Prostate gland (tissue), 2 donors: ENCODE measurements around the gene INPP5A.

Experiments used
- POLR2A ChIP-seq: fragments of 450-650 bp; IDR thresholded peaks from one replicate; pipeline ENCODE4 v1.6.1; 2016; ENCODE audit warnings: antibody characterized with exemption, mild to moderate bottlenecking
- TF ChIP-seq, protein P1 (sequence below), 4 experiments: fragments of 200-600 bp in 2 of 4; fragments of 450-650 bp in 2 of 4; sonication (generic) in 2 of 4; IDR thresholded peaks; 1 replicate in 3 of 4; 2 replicates in 1 of 4; pipeline ENCODE4 v1.5.1; 2016 to 2019; ENCODE audit warnings: antibody characterized with exemption in 4 of 4, mild to moderate bottlenecking in 2 of 4, moderate library complexity in 2 of 4

DNA sequence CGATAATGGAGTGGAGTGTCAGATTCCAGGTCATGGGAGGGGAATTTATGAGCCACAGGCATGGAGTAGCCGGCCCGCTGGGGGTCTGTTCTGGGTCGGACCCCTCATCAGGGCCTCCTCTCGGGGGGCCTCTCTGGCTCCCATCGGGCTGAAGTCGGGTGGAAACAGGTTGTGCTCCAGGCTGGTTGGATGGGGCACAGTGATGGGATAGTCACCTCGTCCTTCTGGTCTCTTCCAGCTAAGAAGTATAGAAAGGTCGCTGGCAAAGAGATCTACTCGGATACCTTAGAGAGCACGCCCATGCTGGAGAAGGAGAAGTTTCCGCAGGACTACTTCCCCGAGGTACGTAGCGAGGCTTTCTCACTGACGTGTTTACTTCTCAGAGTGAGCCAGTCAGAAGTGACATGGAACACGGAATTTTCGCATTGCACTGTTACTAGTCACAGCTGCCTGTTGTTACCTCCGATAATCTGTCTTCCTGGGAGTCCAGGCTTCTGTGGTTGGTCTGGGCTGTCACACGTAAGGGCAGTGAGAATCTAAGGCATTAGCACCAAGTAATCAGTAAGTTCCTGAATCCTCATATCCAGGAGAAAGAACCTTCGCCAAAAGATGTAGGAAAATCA lies 160.1 kb downstream of the INPP5A start:
- TF ChIP-seq, protein P1, sequence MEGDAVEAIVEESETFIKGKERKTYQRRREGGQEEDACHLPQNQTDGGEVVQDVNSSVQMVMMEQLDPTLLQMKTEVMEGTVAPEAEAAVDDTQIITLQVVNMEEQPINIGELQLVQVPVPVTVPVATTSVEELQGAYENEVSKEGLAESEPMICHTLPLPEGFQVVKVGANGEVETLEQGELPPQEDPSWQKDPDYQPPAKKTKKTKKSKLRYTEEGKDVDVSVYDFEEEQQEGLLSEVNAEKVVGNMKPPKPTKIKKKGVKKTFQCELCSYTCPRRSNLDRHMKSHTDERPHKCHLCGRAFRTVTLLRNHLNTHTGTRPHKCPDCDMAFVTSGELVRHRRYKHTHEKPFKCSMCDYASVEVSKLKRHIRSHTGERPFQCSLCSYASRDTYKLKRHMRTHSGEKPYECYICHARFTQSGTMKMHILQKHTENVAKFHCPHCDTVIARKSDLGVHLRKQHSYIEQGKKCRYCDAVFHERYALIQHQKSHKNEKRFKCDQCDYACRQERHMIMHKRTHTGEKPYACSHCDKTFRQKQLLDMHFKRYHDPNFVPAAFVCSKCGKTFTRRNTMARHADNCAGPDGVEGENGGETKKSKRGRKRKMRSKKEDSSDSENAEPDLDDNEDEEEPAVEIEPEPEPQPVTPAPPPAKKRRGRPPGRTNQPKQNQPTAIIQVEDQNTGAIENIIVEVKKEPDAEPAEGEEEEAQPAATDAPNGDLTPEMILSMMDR (IDR thresholded peaks at IDR 0.05) = no peak
- TF ChIP-seq POLR2A = no peak
